Measurements from ENCODE around the gene AP5S1. TPM values are rescaled to one million over a fixed set of nuclear protein-coding genes. Genes with fewer than 3 reads are reported as not detected.
A peak's percentile ranks its signal among the peaks of the same experiment; 100 is the strongest.
"Not testable (repeated sequence)": the region's sequence is repeated elsewhere in the genome, so short reads cannot be mapped to it uniquely, and the experiment has no call there.

Gene AP5S1
- total RNA-seq, 2 experiments from 2014 or later = 6.0 TPM

GRCh38 chr20:3787324-3788014 is 32.9 kb upstream of the AP5S1 start:
- peaks cover 32% of the 10 kb centered on the region for H3K4me1 ChIP-seq (ENCODE audit: insufficient read depth, low read length)
- ChIA-PET POLR2A (interaction anchor here (2.4 to 8.5 kb wide), 7 partner anchors 8 to 58 kb away, joined by 8 to 89 read pairs (median 20); partner anchors contain the start of genes ADISSP, AP5S1 and CDC25B), CTCF (interaction anchor here (0.6 to 4.3 kb wide), 10 partner anchors 8 to 298 kb away, joined by 3 to 59 read pairs (median 6); partner anchors contain the start of genes ADISSP, AP5S1 and CDC25B)
- ATAC-seq (ENCODE audit: poor library complexity) = no peak
- Mint-ChIP-seq H3K36me3 (ENCODE audit: low read depth) (no peaks in the 10 kb centered on the region), H3K4me1 (ENCODE audit: low read depth) (peaks cover 33% of the 10 kb centered on the region), H3K27ac (peak overlapping the region; percentile 73), H3K4me3 (peak overlapping the region; percentile 83), H3K9me3 (no peaks in the 10 kb centered on the region), H3K27me3 (no peaks in the 10 kb centered on the region)
- H3K36me3 ChIP-seq (ENCODE audit: insufficient read depth, low read length) = no peaks in the 10 kb centered on the region
- no peak for TF ChIP-seq CTCF (IDR thresholded peaks at IDR 0.05)
- peaks cover 0 to 3% of the 10 kb centered on the region in 2 experiments for H3K9me3 ChIP-seq (ENCODE audit: control insufficient read depth in 1 of 2, insufficient read depth in 1 of 2, low read length in 2 of 2)
- peak in 1 of 14 experiments; percentile 31 for DNase-seq
- intact Hi-C loops (cut with DNase I, micrococcal nuclease) = loop anchor here (1.0 to 2.0 kb wide), 4 partner anchors 9 to 68 kb away; partner anchors contain the start of genes AP5S1 (in 1 of the 2), CDC25B (in 1 of the 2) and MAVS (in 1 of the 2)
- no peak overlapping the region for H3K27ac ChIP-seq (ENCODE audit: low read depth in 1 of 2, low read length in 2 of 2)
- peak overlapping the region; percentile 45 for H3K4me3 ChIP-seq (ENCODE audit: low read length)
- H3K27me3 ChIP-seq (ENCODE audit: control insufficient read depth in 1 of 2, insufficient read depth in 2 of 2, low read length in 2 of 2) = no peaks in the 10 kb centered on the region

- H3K27ac Mint-ChIP-seq = peak overlapping the region; percentile 37
- H3K27me3 Mint-ChIP-seq = no peaks in the 10 kb centered on the region
- ATAC-seq (ENCODE audit: poor library complexity) (no peak), DNase-seq (no peak)
- peaks cover 0 to 3% of the 10 kb centered on the region in 2 experiments for H3K9me3 ChIP-seq (ENCODE audit: control insufficient read depth in 1 of 2, insufficient read depth in 1 of 2, low read length in 2 of 2)
- H3K4me1 Mint-ChIP-seq (ENCODE audit: low read depth) = peaks cover 30% of the 10 kb centered on the region
- H3K4me3 Mint-ChIP-seq = peak overlapping the region; percentile 69
- no peak for TF ChIP-seq CTCF (IDR thresholded peaks at IDR 0.05)
- no peak overlapping the region for H3K27ac ChIP-seq (ENCODE audit: low read depth in 1 of 2, low read length in 2 of 2)
- POLR2A ChIA-PET = interaction anchor here (4.8 to 8.5 kb wide), 2 partner anchors 25 to 31 kb away, joined by 75 to 89 read pairs; partner anchors contain the start of gene AP5S1
- no peak overlapping the region for H3K4me3 ChIP-seq (ENCODE audit: low read length)
- H3K36me3 ChIP-seq (ENCODE audit: insufficient read depth, low read length) = no peaks in the 10 kb centered on the region
- CTCF ChIA-PET = interaction anchor here (1.5 to 4.3 kb wide), 2 partner anchors 31 to 66 kb away, joined by 5 to 59 read pairs; partner anchors contain the start of gene AP5S1
- no peaks in the 10 kb centered on the region for H3K36me3 Mint-ChIP-seq (ENCODE audit: low read depth)
- intact Hi-C loops (cut with DNase I, micrococcal nuclease) = no loop called here
- no peaks in the 10 kb centered on the region for H3K9me3 Mint-ChIP-seq
- peaks cover 32% of the 10 kb centered on the region for H3K4me1 ChIP-seq (ENCODE audit: insufficient read depth, low read length)
- no peaks in the 10 kb centered on the region for H3K27me3 ChIP-seq (ENCODE audit: control insufficient read depth in 1 of 2, insufficient read depth in 2 of 2, low read length in 2 of 2)
These were observed 31.6 kb upstream of the AP5S1 start for GRCh38 chr20:3788685-3789155.

- Mint-ChIP-seq H3K27ac (peak overlapping the region; percentile 37), H3K4me1 (ENCODE audit: low read depth) (peaks cover 30% of the 10 kb centered on the region)
- H3K36me3 ChIP-seq (ENCODE audit: insufficient read depth, low read length); H3K36me3 Mint-ChIP-seq (ENCODE audit: low read depth); H3K9me3 Mint-ChIP-seq; DNase-seq; ATAC-seq (ENCODE audit: poor library complexity); H3K4me3 ChIP-seq (ENCODE audit: low read length); intact Hi-C loops (cut with DNase I, micrococcal nuclease); H3K9me3 ChIP-seq (ENCODE audit: control insufficient read depth in 1 of 2, insufficient read depth in 1 of 2, low read length in 2 of 2); H3K27ac ChIP-seq (ENCODE audit: low read depth in 1 of 2, low read length in 2 of 2); H3K4me3 Mint-ChIP-seq; H3K27me3 ChIP-seq (ENCODE audit: control insufficient read depth in 1 of 2, insufficient read depth in 2 of 2, low read length in 2 of 2); H3K27me3 Mint-ChIP-seq: not testable (repeated sequence)
- ChIA-PET CTCF (interaction anchor here (1.5 to 4.3 kb wide), 2 partner anchors 31 to 66 kb away, joined by 5 to 59 read pairs; partner anchors contain the start of gene AP5S1), POLR2A (interaction anchor here (8.5 kb wide), 1 partner anchor 25 kb away, joined by 89 read pairs; no protein-coding TSS in a partner anchor)
- H3K4me1 ChIP-seq (ENCODE audit: insufficient read depth, low read length) = peaks cover 32% of the 10 kb centered on the region
These were observed 31.1 kb upstream of the AP5S1 start for GRCh38 chr20:3789201-3789600.

GRCh38 chr20:3794168-3794567 is 26.2 kb upstream of the AP5S1 start:
- ChIA-PET CTCF (interaction anchor here (2.4 to 2.8 kb wide), 2 partner anchors 8 to 26 kb away, joined by 16 to 32 read pairs; partner anchors contain the start of genes AP5S1 and CENPB), POLR2A (interaction anchor here (2.0 to 3.0 kb wide), 3 partner anchors 17 to 26 kb away, joined by 4 to 35 read pairs (median 34); partner anchors contain the start of gene AP5S1)
- H3K4me3 ChIP-seq (ENCODE audit: low read length); H3K27me3 Mint-ChIP-seq; DNase-seq; H3K9me3 ChIP-seq (ENCODE audit: control insufficient read depth in 1 of 2, insufficient read depth in 1 of 2, low read length in 2 of 2); H3K27ac Mint-ChIP-seq; ATAC-seq (ENCODE audit: poor library complexity); H3K27ac ChIP-seq (ENCODE audit: low read depth in 1 of 2, low read length in 2 of 2); H3K9me3 Mint-ChIP-seq; H3K27me3 ChIP-seq (ENCODE audit: control insufficient read depth in 1 of 2, insufficient read depth in 2 of 2, low read length in 2 of 2); H3K36me3 ChIP-seq (ENCODE audit: insufficient read depth, low read length); intact Hi-C loops (cut with DNase I, micrococcal nuclease): not testable (repeated sequence)
- Mint-ChIP-seq H3K4me3 (peak overlapping the region; percentile 20), H3K36me3 (ENCODE audit: low read depth) (peaks cover 34% of the 10 kb centered on the region), H3K4me1 (ENCODE audit: low read depth) (peaks cover 30% of the 10 kb centered on the region)
- H3K4me1 ChIP-seq (ENCODE audit: insufficient read depth, low read length) = peaks cover 33% of the 10 kb centered on the region
